NCI-H1092 treated with DMSO at 0.1 percent for 48 hours (cell line): ENCODE data around the gene RBM25.
A peak's percentile ranks its signal among the peaks of the same experiment; 100 is the strongest.

Source experiments
- DNase-seq: peaks from one replicate; lab custom pipeline; 2025; lab: John Stamatoyannopoulos, UW

RBM25 gene

GRCh38 chr14:73102806-73103497 is 44.6 kb downstream of the RBM25 start:
- DNase-seq: no peak

DNA sequence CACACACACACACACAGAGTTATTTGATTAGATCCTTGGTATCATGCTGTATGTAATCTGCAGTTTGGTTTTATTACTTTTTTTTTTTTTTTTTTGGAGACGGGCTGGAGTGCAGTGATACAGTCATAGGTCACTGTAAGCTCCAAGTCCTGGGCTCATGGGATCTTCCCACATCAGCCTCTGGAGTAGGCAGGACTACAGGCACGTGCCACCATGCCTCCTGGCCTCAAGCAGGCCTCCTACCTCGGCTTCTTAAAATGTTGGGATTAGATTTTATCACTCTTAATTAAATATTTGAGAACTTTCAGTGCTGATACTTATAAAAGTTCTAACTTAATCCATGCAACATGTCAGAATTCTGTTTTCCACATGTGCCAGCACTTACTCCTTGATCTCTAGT is 46.7 kb downstream of the RBM25 start:
- DNase-seq: no peak

DNA sequence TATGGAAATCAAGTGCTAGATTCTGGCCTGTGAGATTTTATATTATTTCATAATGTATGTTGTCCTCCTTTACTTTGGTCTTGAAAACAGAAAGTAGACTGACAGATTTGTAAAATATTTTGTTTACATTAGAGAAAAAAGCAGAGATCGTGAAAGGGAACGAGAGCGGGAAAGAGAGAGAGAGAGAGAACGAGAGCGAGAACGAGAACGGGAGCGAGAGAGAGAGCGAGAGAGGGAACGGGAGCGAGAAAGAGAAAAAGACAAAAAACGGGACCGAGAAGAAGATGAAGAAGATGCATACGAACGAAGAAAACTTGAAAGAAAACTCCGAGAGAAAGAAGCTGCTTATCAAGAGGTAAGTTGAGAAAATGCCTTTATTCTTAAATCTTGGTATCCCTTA is 47.4 kb downstream of the RBM25 start:
- DNase-seq: no peak

DNA sequence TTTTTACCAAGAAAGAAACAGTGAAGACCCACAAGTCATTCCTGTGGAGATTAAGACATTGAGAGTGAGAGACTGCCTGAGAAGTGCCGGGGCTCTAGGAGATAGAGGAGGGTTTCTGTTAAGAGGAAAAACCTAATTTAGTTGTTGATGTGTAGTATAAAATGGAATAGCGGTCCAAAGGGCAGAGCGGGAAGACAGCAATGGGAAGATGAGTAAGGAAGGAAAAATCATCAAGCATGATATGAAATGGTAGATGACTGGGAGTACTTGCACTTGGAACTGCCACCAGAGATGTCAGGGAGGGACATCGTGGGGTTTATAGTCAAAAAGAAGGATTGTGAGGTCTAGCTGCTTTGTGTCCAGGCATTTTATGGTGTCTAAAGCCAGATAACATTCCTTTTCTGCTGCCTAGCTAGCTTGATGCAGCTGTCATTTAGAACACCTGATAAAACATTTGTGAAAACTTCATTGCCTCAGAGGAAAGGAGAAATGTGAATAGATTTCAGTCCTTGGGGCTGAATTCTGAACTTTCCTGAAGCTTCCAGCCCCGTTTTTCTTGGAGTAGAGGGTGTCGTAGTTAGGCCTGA is 57.8 kb downstream of the RBM25 start:
- no peak for DNase-seq

DNA sequence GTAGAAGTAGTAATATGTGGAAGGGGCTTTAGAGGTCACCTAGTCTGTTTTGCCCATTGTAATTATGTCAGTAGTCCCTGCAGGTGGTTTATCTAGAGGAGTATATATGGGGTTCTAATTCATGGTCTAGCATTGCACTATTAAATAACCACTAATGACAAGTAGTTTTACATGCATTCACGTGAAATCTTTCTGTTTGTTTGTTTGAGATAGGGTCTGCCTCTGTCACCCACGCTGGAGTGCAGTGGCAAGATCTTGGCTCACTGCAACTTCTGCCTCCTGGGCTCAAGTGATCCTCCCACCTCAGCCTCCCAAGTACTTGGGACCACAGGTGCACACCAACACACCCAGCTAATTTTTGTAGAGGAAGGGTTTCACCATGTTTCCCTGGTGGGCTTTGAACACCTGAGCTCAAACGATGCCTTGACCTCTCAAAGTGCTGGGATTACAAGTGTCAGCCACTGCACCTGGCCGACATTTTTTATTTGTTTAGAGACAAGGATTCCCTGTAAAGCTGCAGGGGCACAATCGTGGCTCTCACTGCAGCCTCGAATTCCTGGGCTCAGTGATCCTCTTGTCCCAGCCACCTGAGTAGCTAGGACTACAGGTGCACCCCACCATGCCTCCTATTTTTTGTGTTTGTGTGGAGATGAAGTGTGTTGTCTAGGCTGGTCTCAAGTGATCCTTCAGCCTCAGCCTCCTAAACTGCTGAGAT is 66.0 kb downstream of the RBM25 start:
- DNase-seq: no peak

GRCh38 chr14:73125169-73125588 is 66.8 kb downstream of the RBM25 start:
- DNase-seq: no peak

DNA sequence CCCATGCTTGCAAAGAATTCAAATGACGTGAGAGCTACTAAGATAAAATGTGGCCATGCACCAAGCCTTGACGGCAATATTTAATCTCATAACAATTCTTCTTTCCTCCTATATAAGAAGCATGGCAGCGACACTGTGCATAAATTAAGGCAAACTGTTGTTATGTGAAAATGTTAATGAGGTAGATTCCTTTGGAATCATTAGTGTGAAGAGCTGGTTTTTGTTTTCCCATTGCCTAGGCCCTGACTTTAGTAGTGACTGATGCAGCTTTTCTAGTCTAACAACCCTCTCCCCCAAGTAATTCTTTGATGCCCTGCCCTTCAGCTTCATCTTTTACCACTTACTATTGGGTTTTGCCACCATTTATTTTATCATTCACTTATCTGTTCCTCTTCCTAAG is 67.4 kb downstream of the RBM25 start:
- no peak for DNase-seq

DNA sequence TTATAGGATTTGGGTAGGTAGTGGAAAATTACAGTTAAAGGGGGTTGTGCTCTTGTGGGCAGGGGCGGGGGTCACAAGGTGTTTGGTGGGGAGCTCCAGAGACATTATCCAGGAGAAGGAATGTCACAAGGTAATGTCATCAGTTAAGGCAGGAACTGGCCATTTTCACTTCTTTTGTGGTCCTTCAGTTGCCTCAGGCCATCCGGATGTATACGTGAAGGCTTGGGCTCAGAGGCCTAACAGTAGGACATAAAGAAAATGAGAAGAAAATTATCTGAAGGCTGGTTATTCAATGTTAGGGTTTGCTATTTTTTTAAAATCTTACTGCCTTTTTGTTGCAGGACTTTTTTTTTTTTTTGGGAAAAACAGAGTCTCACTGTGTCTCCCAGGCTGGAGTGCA is 75.5 kb downstream of the RBM25 start:
- no peak for DNase-seq

DNA sequence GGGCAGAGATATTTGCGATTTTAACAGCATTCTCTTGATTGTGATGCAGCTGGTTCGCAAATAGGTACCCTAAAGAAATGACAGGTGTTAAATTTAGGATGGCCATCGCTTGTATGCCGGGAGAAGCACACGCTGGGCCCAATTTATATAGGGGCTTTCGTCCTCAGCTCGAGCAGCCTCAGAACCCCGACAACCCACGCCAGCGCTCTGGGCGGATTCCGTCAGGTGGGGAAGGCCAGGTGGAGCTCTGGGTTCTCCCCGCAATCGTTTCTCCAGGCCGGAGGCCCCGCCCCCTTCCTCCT is 77.7 kb downstream of the RBM25 start:
- no peak for DNase-seq

- peak; percentile 90 for DNase-seq
Measured at GRCh38 chr14:73136387-73137225, 78.3 kb downstream of the RBM25 start, which contains the start of gene PSEN1. Gene PSEN1 (plus strand): TSS chr14:73136507. CDS start chr14:73148020, 11,513 bp downstream.

DNA sequence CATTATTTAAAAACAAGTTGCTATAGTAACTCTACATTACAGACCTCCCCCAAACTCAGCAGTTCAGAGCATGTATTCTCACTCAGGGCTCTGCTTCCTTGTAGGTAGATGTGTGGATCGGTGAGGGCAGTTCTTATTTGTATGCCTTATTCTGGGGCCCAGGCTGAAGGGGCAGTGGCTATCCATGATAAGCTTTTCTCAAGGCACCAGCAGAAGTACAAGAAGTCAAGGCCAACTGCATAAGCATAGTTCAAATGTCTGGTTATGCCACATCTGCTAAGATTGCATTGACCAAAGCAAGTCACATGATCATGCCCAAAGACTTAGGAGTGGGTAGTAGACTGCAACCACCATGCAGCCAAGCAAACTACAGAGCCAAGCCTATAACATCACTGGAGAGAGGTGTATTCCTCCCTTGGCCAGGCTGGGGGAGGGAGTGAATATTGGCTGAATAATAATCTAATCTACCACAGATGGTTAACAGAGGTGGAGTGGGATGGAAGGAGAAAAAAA is 82.5 kb downstream of the RBM25 start:
- DNase-seq: no peak

DNA sequence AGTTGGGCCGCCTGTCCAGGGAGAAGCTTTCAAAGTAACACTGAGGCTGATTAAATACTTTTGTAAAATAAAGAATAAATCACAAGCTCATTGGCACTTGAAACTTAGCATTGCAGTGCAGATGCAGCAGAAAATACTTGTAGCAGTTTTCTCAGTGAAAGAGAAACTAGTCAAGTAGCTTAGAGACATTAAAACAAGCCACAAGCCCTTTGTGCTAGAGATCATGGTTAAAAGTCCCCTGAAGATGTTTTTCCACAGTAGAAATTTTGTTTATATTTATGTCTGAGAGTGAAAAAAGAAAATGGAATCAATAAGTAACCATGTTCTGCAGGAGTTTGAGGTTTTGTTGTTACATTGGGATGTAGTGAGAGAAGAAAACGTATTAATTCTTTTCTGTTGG is 83.9 kb downstream of the RBM25 start:
- no peak for DNase-seq

DNA sequence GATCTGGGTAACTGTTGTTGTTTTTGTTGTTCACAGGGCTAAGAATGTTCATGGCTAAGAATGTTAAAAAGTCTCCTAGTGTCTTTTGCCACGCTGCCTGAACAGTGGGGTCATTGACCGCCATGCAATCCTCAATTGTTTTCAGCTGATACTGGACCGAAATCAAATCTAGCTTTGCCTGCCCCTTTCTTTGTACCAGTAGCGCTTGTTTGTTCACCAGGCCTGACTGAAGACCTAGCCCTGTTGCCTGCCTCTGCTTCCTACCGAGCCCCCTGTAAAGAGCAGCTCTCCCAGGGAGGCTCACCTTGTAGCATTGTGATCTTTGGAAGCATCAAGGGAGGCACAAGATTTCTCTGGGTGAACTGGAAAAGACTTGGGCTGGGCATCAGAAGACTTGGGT is 84.7 kb downstream of the RBM25 start:
- no peak for DNase-seq

DNA sequence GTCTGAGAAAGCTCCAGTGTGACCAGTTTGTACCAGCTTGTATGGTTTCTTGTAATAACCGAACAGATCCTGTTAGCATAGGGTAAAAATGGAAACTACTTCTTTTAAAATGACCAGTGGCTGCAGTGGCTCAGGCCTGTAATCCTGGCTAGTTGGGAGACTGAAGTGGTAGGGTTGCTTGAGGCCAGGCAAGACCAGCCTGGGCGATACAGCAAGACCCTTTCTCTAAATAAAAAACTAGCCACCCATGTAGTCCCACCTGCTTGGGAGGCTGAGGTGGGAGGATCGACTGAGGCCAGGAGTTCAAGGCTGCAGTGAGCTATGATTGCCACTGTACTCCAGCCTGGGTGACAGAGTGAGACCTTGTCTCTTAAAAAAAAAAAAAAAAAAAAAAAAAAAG is 85.3 kb downstream of the RBM25 start:
- DNase-seq: no peak

DNA sequence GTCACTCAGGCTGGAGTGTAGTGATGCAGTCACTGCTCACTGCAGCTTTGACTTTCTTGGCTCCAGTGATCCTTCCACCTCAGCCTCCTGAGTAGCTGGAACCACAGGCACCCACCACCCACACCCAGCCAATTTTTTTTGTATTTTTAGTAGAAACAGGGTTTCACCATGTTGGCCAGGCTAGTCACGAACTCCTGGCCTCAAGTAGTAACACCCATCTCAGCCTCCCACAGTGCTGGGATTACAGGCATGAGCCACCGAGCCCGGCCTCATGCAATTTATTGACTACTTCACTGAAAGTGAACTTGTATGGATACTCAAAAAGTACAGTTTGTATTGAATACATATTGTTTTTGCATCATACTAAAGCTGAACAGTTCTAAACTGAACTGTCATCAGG is 87.0 kb downstream of the RBM25 start:
- DNase-seq: no peak

- DNase-seq: no peak
Measured at GRCh38 chr14:73146111-73146510, 87.8 kb downstream of the RBM25 start.

DNA sequence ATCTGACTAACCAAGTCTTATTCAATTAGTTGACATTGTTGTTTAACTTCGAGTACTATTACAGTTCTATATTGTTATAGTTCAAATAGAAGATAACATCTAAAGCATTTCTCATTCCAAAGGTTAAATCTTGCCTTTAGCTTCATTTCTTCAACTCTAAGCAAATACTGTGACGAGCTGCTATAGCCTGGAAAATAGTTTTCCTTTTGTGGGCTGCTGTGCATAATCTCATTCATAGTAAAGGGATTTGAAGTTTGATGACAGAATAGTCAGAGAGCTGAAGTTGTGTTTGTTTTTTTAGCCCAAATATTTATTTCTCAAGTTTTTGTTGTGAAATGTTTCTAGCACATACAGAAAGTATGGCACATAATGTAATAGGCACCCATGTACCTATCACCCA is 91.4 kb downstream of the RBM25 start:
- DNase-seq: no peak

- DNase-seq: no peak
Measured at GRCh38 chr14:73153272-73153671, 94.9 kb downstream of the RBM25 start.

- DNase-seq: no peak
Measured at GRCh38 chr14:73162251-73162650, 103.9 kb downstream of the RBM25 start.

DNA sequence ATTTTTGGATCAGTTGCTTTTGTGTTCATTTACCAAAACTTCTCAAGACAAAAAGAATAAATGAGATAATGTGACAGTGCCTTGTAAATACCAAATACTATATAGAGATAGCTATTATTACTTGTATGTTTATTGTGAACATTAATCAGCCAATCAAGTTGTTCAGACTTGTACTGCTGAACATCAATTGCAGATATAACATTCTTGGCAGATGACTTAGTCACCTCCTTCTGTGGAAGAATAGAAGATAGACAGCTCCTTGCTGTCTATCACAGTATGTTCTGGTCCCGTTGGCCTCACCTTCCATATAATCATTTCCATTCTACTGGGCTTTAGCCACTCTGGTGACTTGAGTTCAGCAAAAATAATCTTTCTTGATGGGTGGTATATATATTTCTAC is 108.1 kb downstream of the RBM25 start:
- no peak for DNase-seq

GRCh38 chr14:73167727-73168126 is 109.4 kb downstream of the RBM25 start:
- no peak for DNase-seq

DNA sequence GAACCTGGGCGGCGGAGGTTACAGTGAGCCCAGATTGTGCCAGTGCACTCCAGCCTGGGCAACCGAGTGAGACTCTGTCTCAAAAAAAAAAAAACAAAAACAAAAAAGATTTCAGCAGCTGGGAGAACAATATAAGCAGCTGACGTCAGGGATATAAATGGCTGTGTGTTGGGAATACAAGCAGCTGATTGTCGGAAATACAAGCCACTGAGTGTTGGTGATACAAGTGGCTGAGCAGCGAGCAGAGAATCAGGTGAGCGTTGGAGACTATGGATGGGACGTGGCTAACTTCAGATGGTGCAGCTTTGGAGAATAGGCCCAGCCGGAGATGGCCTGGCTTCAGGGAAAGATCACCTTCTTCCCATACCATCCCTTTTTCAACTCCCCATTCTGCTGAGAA is 109.9 kb downstream of the RBM25 start:
- DNase-seq: no peak
